Ecto neural progenitor cell (in vitro differentiated cells): ENCODE measurements around the gene FRMPD4.

ENCODE experiments used
- DNase-seq: peaks from one replicate; pipeline ENCODE4 v3.0.0-alpha.2; 2018; ENCODE audit warnings: low spot score

Gene FRMPD4

DNA sequence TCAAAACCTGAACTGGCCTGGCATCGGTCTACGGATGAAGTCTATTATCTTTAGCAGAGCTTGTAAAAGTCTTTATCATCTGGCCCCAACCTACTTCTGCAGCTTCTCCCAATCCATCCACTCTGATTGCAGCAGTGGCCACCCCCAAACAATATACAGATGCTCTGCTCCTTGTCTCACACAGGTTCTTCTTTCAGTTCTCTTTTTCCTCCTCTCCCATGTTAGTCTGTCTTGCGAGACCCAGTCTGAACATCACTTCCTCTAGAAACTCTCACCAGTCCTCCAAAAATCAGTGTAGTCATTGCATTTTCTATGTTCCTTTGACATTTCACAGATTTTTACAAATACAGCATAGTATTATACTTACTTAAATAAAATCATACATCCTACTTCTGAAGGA lies 163.0 kb downstream of the FRMPD4 start:
- no peak for DNase-seq

GRCh38 chrX:12304261-12304660 lies 166.0 kb downstream of the FRMPD4 start:
- DNase-seq = no peak

- DNase-seq = no peak
These were observed 169.7 kb downstream of the FRMPD4 start for GRCh38 chrX:12307961-12308360.

GRCh38 chrX:12308420-12308819 lies 170.1 kb downstream of the FRMPD4 start:
- DNase-seq = no peak

DNA sequence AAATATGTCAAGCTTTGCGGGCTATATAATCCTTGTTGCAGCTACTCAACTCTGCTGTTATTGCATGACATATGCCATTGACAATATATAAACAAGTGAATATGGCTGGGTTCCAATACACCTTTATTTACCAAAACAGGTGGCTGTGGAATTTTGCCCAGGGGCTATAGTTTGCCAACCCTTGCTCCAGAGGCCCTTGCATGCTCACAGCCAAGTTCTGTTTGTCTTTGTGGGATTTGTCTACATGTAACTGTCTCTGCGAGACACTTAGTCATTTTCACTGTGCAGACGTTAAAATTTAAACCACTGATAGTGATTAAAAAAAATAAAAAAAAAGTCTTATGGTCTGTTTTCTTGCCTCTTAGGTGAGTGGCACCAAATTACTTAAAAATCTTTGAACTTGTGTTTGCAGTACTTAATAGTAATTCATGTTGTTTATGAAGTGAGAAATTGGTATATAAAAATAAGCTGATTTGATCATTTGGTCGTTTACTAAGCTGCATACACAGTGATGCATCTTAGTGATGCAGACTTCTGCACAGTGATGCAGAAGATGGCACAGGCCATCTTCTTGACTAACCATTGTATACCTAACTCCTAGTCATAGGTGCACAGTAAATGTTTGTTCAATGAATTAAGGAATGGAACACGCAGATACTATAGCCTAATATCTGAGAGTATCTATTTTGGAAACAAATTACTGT lies 170.9 kb downstream of the FRMPD4 start:
- no peak for DNase-seq

DNA sequence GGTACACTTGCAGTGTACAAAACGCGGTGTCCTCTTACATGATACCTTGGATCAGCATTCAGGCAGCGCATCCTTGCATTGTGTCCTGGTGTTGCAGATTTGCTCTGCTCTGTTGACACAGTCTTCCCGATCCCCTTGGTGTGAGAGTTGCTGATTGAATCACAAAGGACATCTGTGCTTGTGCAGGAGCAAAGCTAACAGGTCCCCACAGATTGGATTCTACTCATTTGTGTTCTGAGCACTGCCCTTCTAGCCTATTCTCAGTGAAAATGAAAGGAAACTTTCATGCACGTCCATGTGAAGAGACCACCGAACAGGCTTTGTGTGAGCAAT lies 171.4 kb downstream of the FRMPD4 start:
- no peak for DNase-seq

DNA sequence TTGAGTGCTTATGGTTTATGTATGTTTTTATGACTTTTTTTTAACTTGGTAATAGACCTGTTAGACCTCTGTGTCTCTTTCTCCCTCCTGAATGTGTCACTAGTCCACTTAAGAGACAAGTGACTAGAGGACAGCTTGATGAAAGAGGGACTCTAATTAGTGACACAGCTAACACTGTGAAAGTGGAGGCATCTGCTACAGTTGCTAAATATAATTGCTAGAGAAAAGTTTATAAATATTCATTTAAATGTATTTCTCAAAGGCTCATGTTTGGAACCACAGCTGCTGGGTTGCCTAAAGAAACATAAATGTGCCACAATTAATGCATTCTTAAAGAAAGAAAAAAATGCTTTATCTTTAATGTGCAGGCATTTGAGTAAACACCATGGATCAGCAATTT lies 176.4 kb downstream of the FRMPD4 start:
- no peak for DNase-seq

DNA sequence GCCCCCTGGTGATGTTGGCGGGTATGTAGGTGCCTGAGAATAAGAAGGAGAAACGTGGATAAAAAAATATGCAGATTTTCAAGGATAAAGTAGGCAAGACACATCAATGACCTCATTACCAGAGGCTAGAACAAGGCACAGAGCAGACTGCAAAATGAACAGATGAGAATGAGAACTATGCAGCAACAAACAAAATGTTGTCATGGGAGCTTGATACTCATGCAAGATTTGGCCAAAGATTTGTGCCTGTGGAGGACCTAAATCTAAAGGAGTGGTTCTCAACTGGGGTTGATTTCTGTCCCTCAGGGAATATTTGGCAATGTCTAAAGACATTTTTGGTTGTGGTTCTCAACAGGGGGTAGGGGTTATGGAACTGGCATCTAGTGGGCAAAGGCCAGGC lies 177.3 kb downstream of the FRMPD4 start:
- no peak for DNase-seq

DNA sequence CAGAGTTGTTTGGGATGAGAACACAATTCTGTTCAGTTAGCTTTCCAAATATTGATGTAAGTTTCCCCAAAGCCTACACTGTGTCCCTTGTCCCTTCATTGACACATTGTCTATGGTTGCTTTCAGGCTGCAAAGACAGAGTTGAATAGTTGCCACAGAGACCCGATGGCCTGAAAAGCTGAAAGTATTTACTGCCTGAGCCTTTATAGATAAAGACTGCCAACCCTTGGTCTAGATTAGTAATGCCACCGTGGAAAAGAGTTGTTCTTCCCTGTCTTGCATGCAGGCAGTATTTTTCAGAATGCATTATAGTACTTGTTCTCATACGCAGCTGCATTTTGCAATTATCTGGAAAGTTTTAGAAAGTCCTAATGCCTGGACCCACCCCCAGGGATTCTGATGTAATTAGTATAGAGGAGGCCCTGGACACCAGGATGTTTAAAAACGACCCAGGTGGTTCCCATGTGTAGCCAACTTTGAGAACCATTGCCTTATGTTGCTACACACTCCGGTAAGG lies 180.8 kb downstream of the FRMPD4 start:
- DNase-seq = no peak

DNA sequence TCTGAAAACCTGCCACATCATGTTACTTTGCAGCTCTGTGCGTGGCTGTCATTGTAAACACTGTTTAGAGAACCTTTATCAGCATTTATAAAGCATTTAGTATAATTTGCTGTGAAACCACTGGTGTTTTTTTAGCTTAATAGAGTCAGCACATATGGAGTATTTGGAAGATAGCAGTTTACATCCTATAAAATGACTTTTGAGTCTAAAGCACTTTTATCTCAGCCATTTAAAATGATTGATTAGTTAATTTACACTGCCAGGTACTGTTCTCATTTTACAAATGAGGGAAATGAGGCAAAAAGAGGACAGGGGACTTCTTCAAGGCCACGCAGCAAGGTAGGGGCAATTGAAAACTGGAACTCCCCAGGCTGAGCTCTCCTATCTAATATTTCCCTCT lies 181.7 kb downstream of the FRMPD4 start:
- DNase-seq = no peak

DNA sequence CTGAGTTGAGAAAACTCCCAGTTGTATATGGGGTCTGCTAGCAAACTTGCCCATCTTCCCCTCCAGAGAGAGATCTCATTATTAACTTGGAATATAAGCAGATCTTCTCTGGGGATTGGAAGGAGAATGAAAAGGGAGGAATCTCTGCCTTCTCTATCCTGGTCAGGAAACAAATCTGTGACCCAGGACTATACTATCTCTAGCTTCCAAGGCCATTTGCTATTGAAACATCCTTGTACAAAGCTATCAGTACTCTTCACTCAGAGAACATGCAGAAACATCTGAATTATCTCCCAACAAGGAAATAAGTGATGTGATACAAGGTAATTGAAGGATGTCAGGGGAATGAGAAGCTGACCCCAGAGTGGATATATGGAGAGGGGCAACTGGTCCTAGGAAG lies 183.8 kb downstream of the FRMPD4 start:
- DNase-seq = no peak

- no peak for DNase-seq
These were observed 186.9 kb downstream of the FRMPD4 start for GRCh38 chrX:12325171-12325570.

DNA sequence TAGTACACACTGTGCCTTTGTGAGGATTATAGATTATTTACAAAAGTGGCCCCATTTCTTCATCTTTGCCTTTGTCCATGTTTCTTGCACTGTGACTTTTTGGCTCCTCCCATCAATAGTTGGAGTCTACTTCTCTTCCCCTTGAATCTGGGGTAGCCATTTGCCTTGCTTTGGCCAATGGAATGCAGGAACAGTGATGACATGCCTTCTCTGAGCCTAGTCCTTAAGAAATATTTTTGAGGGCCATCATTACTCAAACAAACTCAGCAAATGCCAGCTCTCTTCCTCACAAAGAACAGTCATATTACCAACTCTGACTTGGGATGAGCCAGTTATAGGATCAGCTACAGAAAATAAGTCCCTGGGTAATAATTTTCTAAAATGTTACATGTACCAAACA lies 189.6 kb downstream of the FRMPD4 start:
- no peak for DNase-seq

GRCh38 chrX:12329476-12329875 lies 191.2 kb downstream of the FRMPD4 start:
- no peak for DNase-seq

GRCh38 chrX:12330841-12331240 lies 192.6 kb downstream of the FRMPD4 start:
- DNase-seq = no peak

GRCh38 chrX:12332786-12333347 lies 194.6 kb downstream of the FRMPD4 start:
- no peak for DNase-seq

- DNase-seq = no peak
These were observed 201.6 kb downstream of the FRMPD4 start for GRCh38 chrX:12339921-12340320.

- no peak for DNase-seq
These were observed 206.7 kb downstream of the FRMPD4 start for GRCh38 chrX:12344954-12345353.

DNA sequence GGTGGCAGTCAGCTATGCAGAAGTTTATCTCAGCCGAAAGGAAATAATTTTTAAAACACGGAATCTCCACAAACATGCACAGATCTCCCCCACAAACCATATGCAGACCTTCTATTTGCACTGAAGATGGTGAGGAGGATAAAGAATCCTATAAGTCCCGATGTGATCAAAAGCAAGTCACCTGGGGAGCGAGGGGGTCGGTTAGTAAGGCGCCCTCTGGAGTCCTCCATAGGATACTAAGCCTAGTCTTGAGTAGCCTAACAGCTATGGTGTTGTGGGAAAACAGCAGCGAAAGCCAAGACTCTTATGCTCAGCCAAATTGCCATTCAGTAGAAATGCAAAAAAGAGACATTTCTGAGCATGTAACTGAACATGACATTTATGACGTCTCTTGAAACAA lies 210.9 kb downstream of the FRMPD4 start:
- DNase-seq = no peak

DNA sequence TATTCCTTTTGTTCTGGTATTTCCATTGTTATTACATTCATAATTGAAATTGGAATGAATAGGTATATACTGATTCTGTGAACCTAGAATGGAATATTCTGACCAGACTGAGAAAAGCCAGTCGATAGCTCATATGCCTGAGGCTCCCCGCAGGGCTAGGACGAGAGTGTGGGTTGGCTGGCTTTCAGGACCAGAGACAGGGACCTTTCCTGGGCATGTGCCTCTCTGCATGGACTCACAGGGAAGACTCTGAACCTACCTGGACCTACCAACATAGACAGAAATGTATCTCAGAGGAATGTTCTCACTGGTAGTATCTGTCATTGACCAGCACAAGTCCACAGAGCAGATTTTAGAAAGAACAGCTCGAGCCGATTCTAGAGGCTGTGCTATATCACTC lies 214.6 kb downstream of the FRMPD4 start:
- no peak for DNase-seq

DNA sequence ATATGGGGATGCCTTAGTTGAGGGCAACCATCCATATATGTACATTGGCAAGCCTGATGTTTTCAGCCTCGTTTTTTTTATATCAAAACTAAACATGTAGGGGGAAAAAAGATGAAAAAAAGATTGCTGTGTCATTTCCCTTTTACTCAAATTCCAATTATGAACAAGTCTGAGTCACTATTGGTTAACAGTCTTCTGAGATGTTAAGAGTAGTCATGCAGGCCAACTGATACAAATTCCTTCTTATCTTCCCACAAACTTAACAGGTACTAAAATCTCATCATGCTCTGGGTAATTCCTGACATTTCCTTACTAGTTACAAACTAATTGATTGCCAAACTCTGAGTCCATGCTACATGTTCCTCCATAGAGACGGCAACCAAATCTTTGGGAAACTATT lies 222.1 kb downstream of the FRMPD4 start:
- DNase-seq = no peak

DNA sequence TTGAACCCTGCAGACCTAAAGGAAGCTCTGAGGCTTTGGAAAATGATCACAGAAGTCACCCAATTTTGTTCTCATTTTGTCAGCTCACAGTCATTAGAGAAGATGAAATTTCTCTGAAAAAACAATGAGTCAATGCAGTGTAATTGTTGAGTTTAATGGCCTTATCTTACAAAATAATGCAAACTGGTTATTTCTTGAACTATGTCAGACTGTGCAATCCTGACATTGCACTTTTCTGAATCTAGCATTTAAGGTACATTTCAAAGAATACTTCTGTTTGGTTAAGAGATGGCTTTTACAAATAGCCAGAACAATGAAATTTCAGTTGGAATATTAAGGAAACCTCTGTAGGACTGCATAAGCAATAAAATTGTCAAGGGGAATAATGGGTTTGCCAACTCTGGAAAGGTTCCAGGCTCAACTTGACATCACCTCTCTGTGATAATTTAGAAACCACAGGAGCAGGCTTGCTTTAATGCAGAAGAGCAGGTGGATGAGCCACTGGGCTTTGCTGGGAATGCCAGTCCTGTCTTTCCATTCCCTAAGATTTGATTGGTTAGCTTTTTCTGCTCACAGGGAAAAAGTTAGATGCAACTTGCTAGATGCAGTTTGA lies 222.8 kb downstream of the FRMPD4 start:
- DNase-seq = no peak

GRCh38 chrX:12363216-12363615 lies 224.9 kb downstream of the FRMPD4 start:
- no peak for DNase-seq

GRCh38 chrX:12366440-12366839 lies 228.2 kb downstream of the FRMPD4 start:
- DNase-seq = no peak
